Measurements from ENCODE around the gene ALK.

DNA sequence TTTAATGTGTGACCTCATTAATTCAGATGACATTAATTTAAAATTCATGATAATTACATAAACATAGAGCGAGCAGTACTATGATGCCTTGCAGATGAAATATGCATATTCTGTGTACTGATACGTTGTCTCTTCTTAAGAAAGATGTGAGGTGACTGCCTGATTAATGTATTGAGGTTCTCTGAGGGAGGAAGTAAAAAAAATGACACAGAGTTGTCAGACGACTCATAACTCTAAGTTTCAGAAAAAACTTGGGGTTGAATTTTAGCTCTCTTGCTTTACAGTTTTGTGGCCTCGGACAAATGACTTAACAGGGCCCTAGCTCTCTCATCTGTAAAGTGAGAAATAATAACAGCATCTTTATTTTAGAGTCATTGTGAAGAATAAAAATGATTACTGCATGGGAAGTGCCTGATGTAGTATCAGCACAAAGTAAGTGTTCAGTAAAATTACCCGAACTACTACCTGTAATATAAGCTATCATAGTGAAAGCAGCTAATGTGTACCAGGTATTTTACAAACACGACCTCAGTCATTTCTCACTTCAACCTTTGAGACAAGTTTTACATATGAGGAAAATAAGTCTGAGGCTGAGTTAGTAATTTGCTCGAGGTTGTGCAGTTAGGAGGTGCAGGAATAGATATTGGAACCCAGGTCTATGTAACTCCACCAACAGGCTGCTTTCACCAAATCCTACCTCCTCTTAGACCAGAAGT lies 65.3 kb downstream of the ALK start:
- TF ChIP-seq, protein P1, sequence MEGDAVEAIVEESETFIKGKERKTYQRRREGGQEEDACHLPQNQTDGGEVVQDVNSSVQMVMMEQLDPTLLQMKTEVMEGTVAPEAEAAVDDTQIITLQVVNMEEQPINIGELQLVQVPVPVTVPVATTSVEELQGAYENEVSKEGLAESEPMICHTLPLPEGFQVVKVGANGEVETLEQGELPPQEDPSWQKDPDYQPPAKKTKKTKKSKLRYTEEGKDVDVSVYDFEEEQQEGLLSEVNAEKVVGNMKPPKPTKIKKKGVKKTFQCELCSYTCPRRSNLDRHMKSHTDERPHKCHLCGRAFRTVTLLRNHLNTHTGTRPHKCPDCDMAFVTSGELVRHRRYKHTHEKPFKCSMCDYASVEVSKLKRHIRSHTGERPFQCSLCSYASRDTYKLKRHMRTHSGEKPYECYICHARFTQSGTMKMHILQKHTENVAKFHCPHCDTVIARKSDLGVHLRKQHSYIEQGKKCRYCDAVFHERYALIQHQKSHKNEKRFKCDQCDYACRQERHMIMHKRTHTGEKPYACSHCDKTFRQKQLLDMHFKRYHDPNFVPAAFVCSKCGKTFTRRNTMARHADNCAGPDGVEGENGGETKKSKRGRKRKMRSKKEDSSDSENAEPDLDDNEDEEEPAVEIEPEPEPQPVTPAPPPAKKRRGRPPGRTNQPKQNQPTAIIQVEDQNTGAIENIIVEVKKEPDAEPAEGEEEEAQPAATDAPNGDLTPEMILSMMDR (IDR thresholded peaks at IDR 0.05) = no peak
- no peak for TF ChIP-seq POLR2A (IDR thresholded peaks at IDR 0.05)

Measured in Peyer's patch (tissue), 4 donors.